ENCODE results near the gene STK24.

DNA sequence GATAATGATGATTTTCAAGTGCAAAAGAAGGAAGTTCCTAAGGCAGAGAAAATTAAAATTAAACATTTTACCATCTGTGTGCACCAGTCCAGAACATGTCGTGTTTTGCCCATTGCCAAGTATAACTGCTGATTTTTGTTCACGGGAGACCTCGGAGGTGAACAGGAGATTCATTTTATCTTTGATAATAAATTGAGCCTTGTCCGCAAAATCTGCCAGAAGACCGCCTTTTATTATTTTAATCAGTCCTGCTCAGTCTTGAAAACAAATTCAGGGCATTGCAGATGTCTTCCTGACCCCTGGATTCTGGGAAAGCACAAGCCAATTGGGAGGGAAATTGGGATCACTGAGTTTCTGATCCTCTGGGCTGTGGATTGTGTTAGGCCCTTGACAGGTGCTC is 165.9 kb downstream of the STK24 start:
- TF ChIP-seq EZH2 (IDR thresholded peaks at IDR 0.05; ENCODE audit: low read length, missing control alignments) = no peak
- TF ChIP-seq CTCF (conservative IDR thresholded peaks at IDR 0.05 in 1 of 2, IDR thresholded peaks at IDR 0.05 in 1 of 2; ENCODE audit: low read depth in 1 of 2, low read length in 2 of 2) = no peak
